Measurements from ENCODE around the gene MED16.

MED16 gene

DNA sequence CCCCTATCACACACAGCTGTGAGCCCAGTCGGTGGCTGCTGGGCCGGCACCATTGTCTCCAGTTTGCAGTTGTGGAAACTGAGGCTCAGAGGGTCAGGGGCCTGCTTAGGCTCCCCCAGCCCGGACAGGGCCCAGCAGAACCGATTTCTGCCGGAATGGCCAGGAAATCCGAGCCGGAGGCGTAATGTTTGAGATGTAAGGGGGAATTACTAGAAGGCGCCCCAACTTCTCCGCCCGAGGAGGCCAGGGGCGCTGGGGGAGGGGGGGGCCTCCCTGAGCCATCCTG is 25.1 kb upstream of the MED16 start:
- peaks cover 65% of the 10 kb centered on the region for H3K27me3 ChIP-seq (ENCODE audit: control insufficient read depth, insufficient read depth, low read length, poor library complexity, severe bottlenecking)
- no peak overlapping the region for H3K27ac ChIP-seq (ENCODE audit: insufficient read depth, low read depth, low read length, poor library complexity, severe bottlenecking)
- peaks cover 19% of the 10 kb centered on the region for H3K4me1 ChIP-seq (ENCODE audit: control insufficient read depth, insufficient read depth, low read length)
- WGBS, 2 experiments = 8% methylated on average over 12 of the region's 12 CpGs
- no peaks in the 10 kb centered on the region for H3K36me3 ChIP-seq (ENCODE audit: control insufficient read depth, insufficient read depth, low read length)
- H3K9me3 ChIP-seq (ENCODE audit: control insufficient read depth, low read length) = no peaks in the 10 kb centered on the region
- H3K4me3 ChIP-seq (ENCODE audit: insufficient read depth, low read depth, low read length) = peak overlapping the region; percentile 25

DNA sequence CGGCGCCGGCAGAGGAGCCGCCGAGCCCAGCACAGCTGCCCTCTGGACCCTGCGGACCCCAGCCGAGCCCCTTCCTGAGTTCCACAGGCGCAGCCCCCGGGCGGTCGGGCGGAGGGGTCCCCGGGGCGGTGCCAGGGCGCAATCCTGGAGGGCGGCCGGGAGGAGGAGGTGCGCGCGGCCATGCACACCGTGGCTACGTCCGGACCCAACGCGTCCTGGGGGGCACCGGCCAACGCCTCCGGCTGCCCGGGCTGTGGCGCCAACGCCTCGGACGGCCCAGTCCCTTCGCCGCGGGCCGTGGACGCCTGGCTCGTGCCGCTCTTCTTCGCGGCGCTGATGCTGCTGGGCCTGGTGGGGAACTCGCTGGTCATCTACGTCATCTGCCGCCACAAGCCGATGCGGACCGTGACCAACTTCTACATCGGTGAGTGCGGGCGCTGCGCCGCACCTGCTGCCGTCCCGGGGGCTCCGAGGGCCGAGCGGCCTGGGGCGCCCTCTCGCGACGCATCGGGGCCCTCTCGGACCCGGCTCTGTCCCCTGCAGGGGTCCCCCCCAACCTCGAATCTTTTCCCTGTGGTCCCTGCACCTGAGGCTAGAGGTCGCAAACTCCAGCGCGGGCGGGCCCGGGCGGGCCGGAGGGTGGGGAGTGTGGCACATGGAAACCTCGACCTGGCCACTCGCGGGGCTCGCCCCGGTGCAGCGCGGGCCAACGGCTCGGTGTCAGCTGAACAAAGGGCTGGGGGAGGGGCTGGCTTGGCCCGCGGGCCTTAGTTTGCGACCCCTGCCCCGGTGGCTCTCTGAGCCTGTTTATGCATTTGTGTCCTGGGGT is 24.6 kb upstream of the MED16 start, which contains the start of gene KISS1R:
Gene KISS1R (plus strand): TSS at position 11 of the 829 bp plus-strand sequence. CDS start 170 bp downstream, at position 181.
- no peak within 1 kb of the TSS for H3K27ac ChIP-seq (ENCODE audit: insufficient read depth, low read depth, low read length, poor library complexity, severe bottlenecking)
- peaks cover 65% of the 10 kb centered on the region for H3K27me3 ChIP-seq (ENCODE audit: control insufficient read depth, insufficient read depth, low read length, poor library complexity, severe bottlenecking)
- peak within 1 kb of the TSS; percentile 25 for H3K4me3 ChIP-seq (ENCODE audit: insufficient read depth, low read depth, low read length)
- H3K36me3 ChIP-seq (ENCODE audit: control insufficient read depth, insufficient read depth, low read length) = no peaks in the 10 kb centered on the region
- WGBS, 2 experiments = 0 to 1% methylated on average over 87 of the region's 87 CpGs
- peaks cover 19% of the 10 kb centered on the region for H3K4me1 ChIP-seq (ENCODE audit: control insufficient read depth, insufficient read depth, low read length)
- no peaks in the 10 kb centered on the region for H3K9me3 ChIP-seq (ENCODE audit: control insufficient read depth, low read length)

- H3K4me1 ChIP-seq (ENCODE audit: control insufficient read depth, insufficient read depth, low read length) = peaks cover 19% of the 10 kb centered on the region
- H3K9me3 ChIP-seq (ENCODE audit: control insufficient read depth, low read length) = no peaks in the 10 kb centered on the region
- peak overlapping the region; percentile 25 for H3K4me3 ChIP-seq (ENCODE audit: insufficient read depth, low read depth, low read length)
- H3K27ac ChIP-seq (ENCODE audit: insufficient read depth, low read depth, low read length, poor library complexity, severe bottlenecking) = no peak overlapping the region
- 9% methylated on average over 35 of the region's 35 CpGs for WGBS, 2 experiments
- peaks cover 65% of the 10 kb centered on the region for H3K27me3 ChIP-seq (ENCODE audit: control insufficient read depth, insufficient read depth, low read length, poor library complexity, severe bottlenecking)
- H3K36me3 ChIP-seq (ENCODE audit: control insufficient read depth, insufficient read depth, low read length) = no peaks in the 10 kb centered on the region
Measured at GRCh38 chr19:916645-917322, 23.8 kb upstream of the MED16 start.

GRCh38 chr19:913080-913748 is 20.2 kb upstream of the MED16 start, which contains the start of gene R3HDM4:
R3HDM4 (minus strand) TSS chr19:913219; CDS start chr19:913157, 62 bp downstream.
- H3K27ac ChIP-seq (ENCODE audit: insufficient read depth, low read depth, low read length, poor library complexity, severe bottlenecking) = no peak within 1 kb of the TSS
- no peaks in the 10 kb centered on the region for H3K36me3 ChIP-seq (ENCODE audit: control insufficient read depth, insufficient read depth, low read length)
- H3K9me3 ChIP-seq (ENCODE audit: control insufficient read depth, low read length) = no peaks in the 10 kb centered on the region
- 2% methylated on average over 76 of the region's 76 CpGs for WGBS, 2 experiments
- peak within 1 kb of the TSS; percentile 66 for H3K4me3 ChIP-seq (ENCODE audit: insufficient read depth, low read depth, low read length)
- peaks cover 32% of the 10 kb centered on the region for H3K27me3 ChIP-seq (ENCODE audit: control insufficient read depth, insufficient read depth, low read length, poor library complexity, severe bottlenecking)
- peaks cover 7% of the 10 kb centered on the region for H3K4me1 ChIP-seq (ENCODE audit: control insufficient read depth, insufficient read depth, low read length)

- Histone ChIP-seq H3K36me3 (ENCODE audit: control insufficient read depth, insufficient read depth, low read length) (no peaks in the 10 kb centered on the region), H3K4me1 (ENCODE audit: control insufficient read depth, insufficient read depth, low read length) (peaks cover 2% of the 10 kb centered on the region), H3K27ac (ENCODE audit: insufficient read depth, low read depth, low read length, poor library complexity, severe bottlenecking) (no peak overlapping the region), H3K4me3 (ENCODE audit: insufficient read depth, low read depth, low read length) (peak overlapping the region; percentile 66), H3K9me3 (ENCODE audit: control insufficient read depth, low read length) (no peaks in the 10 kb centered on the region), H3K27me3 (ENCODE audit: control insufficient read depth, insufficient read depth, low read length, poor library complexity, severe bottlenecking) (peaks cover 24% of the 10 kb centered on the region)
- 14 to 19% methylated on average over 57 to 65 of the region's 69 CpGs for WGBS, 2 experiments
Measured at GRCh38 chr19:912181-913079, 19.4 kb upstream of the MED16 start.

DNA sequence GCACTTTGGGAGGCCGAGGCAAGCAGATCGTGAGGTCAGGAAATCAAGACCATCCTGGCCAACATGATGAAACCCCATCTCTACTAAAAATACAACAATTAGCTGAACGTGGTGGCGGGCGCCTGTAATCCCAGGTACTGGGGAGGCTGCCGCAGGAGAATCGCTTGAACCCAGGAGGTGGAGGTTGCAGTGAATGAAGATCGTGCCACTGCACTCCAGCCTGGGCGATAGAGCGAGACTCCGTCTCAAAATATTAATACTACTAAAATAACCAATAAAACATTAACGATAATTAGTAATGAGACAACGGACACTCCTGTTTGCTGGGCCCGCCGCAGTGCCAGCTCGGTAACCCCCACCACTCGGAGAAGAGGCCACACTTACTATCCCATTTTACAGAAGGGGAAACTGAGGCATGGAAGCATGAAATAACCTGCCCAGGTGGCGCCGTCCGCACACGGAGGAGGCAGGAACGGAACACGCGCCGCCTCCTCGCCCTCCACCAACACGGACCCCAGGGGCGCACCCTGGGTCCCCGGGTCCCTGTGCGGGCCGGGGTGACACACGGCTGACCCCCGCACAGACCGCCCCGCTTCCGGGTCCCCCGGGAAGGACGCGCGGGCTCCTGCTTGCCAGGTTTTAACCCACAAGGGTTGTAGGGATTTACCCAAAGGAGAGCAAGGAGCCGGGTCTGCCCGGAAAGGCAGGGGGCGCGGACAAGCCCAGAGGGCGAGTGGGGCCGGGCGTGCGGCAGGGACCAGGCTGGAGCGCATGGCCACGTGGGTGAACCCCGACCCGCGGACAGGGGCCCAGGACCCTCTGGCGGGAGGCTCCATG is 18.4 kb upstream of the MED16 start:
- no peak overlapping the region for H3K27ac ChIP-seq (ENCODE audit: insufficient read depth, low read depth, low read length, poor library complexity, severe bottlenecking)
- no peak overlapping the region for H3K4me3 ChIP-seq (ENCODE audit: insufficient read depth, low read depth, low read length)
- no peaks in the 10 kb centered on the region for H3K4me1 ChIP-seq (ENCODE audit: control insufficient read depth, insufficient read depth, low read length)
- no peaks in the 10 kb centered on the region for H3K36me3 ChIP-seq (ENCODE audit: control insufficient read depth, insufficient read depth, low read length)
- 91% methylated on average over 53 to 54 of the region's 54 CpGs for WGBS, 2 experiments
- no peaks in the 10 kb centered on the region for H3K9me3 ChIP-seq (ENCODE audit: control insufficient read depth, low read length)
- H3K27me3 ChIP-seq (ENCODE audit: control insufficient read depth, insufficient read depth, low read length, poor library complexity, severe bottlenecking) = peaks cover 14% of the 10 kb centered on the region

GRCh38 chr19:907183-907853 is 14.3 kb upstream of the MED16 start:
- no peak overlapping the region for H3K27ac ChIP-seq (ENCODE audit: insufficient read depth, low read depth, low read length, poor library complexity, severe bottlenecking)
- 87 to 92% methylated on average over 14 of the region's 14 CpGs for WGBS, 2 experiments
- H3K9me3 ChIP-seq (ENCODE audit: control insufficient read depth, low read length) = no peaks in the 10 kb centered on the region
- peaks cover 4% of the 10 kb centered on the region for H3K4me1 ChIP-seq (ENCODE audit: control insufficient read depth, insufficient read depth, low read length)
- no peak overlapping the region for H3K4me3 ChIP-seq (ENCODE audit: insufficient read depth, low read depth, low read length)
- H3K36me3 ChIP-seq (ENCODE audit: control insufficient read depth, insufficient read depth, low read length) = no peaks in the 10 kb centered on the region
- H3K27me3 ChIP-seq (ENCODE audit: control insufficient read depth, insufficient read depth, low read length, poor library complexity, severe bottlenecking) = no peaks in the 10 kb centered on the region

GRCh38 chr19:906480-906879 is 13.5 kb upstream of the MED16 start:
- peaks cover 4% of the 10 kb centered on the region for H3K4me1 ChIP-seq (ENCODE audit: control insufficient read depth, insufficient read depth, low read length)
- 93 to 98% methylated on average over 7 of the region's 7 CpGs for WGBS, 2 experiments
- no peaks in the 10 kb centered on the region for H3K27me3 ChIP-seq (ENCODE audit: control insufficient read depth, insufficient read depth, low read length, poor library complexity, severe bottlenecking)
- no peaks in the 10 kb centered on the region for H3K36me3 ChIP-seq (ENCODE audit: control insufficient read depth, insufficient read depth, low read length)
- H3K4me3 ChIP-seq (ENCODE audit: insufficient read depth, low read depth, low read length) = no peak overlapping the region
- H3K27ac ChIP-seq (ENCODE audit: insufficient read depth, low read depth, low read length, poor library complexity, severe bottlenecking) = no peak overlapping the region
- no peaks in the 10 kb centered on the region for H3K9me3 ChIP-seq (ENCODE audit: control insufficient read depth, low read length)

GRCh38 chr19:904545-904944 is 11.6 kb upstream of the MED16 start:
- WGBS, 2 experiments = 93 to 97% methylated on average over 8 of the region's 8 CpGs
- H3K27me3 ChIP-seq (ENCODE audit: control insufficient read depth, insufficient read depth, low read length, poor library complexity, severe bottlenecking) = no peaks in the 10 kb centered on the region
- H3K36me3 ChIP-seq (ENCODE audit: control insufficient read depth, insufficient read depth, low read length) = no peaks in the 10 kb centered on the region
- no peak overlapping the region for H3K4me3 ChIP-seq (ENCODE audit: insufficient read depth, low read depth, low read length)
- no peaks in the 10 kb centered on the region for H3K9me3 ChIP-seq (ENCODE audit: control insufficient read depth, low read length)
- H3K27ac ChIP-seq (ENCODE audit: insufficient read depth, low read depth, low read length, poor library complexity, severe bottlenecking) = no peak overlapping the region
- H3K4me1 ChIP-seq (ENCODE audit: control insufficient read depth, insufficient read depth, low read length) = peaks cover 4% of the 10 kb centered on the region
